A204.1 (cell line): ENCODE results near the gene GSE1.

Experiments
- FAIRE-seq: peaks from 2 replicates; lab custom pipeline; 2012; peaks lifted over from hg19 to GRCh38; lab: Jason Lieb, UNC

GSE1 gene

DNA sequence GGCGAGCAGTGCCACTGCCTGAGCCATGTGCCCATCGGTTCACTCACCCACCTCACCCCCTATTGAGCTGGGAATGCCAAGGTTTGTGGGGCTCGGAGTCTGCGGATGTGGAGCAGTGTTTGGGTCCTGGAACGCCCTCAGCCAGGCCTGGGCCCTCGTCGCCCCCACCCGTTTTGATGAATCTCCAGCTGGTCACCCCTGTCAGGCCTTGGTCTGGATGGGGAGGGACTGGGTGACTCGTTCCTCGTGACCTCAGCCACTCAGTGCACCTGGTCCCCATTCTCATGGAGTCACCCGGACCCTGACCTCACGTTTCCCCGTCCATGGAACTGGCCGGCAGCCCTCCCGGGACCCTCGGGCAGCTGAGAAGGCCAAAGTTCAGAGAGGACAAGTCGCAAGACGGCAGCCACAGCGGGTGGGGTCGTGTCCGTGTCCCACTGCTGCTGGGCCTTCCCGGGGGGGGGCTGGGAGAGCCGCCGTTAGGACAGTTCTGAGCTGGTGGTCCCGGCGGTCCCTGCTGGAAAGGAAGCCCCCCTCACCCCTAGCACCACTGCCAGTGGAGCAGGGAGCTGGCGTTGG, 23.2 kb downstream of the GSE1 start:
- FAIRE-seq, result no peak

DNA sequence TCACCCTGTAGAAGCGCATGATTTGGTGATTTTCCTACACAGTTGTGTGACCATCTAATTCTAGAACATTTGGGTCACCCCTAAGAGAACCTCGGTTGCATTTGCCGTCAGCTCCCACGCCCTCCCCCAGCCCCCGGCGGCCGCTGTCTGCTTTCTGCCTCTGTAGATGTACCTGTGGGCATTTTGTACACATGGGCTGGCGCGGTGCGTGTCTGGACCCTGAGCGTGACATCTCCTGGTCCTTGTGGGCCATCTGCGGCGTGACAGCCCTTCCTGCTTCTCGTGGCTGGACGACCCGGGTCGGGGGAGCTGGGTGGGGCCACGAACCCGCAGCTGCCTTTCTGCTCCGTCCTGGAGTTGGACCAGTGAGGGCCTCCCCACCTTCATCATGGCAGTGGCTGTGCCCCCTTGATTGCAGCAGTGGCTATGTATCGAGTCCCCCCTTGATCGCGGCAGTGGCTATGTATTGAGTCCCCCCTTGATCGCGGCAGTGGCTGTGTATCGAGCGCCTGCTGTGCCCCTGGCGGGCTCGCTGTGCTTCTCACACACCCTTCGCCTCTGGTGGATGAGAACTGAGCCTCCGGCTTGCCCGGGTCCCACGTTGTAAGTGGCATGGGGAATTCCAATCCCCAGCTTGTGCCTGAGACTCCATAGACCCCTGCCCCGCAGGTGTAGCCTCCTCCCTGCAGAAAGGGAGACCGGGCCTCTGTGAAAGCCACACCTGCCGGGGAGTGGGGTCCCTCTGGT, 24.1 kb downstream of the GSE1 start:
- no peak for FAIRE-seq

DNA sequence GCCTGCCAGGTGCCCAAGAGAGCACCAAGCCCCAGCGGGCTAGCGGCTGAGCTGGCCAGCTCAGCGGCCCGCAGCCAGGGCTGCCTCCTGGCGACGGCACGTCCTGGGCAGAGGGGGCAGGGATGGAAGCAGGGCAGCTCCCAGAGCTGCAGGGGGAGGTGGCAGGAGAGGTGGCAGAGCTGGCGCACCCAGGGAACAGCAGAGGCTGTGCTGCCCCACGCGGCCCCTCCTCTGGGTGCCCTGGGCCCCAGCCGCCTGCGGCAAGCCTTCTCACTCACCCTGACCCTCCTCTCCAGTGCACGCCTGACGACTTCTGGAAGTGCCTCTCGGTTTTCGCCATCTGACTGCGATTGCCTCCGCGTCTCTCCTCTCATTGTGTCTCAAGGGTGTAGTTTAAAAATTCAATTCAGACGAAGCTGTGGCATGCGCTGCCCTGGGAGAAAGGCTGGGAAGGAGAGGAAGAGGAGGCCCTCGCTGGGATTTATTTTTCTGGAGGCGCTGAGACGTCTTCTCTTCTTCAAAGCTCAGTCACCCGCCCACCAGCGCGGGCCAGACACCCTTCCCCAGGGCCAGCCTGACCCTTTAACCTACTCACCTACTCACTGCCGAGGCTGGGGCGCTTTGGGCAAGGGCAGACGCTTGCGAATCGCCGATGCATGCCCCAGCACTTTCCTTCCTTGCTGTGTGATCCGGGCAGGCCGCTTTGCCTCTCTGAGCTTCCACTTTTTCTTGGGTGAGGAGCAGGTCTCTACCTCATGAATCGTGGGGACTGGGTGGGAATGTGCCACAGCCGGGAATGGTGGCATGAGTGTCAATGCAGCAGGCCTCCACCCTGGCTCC, 24.9 kb downstream of the GSE1 start:
- FAIRE-seq, result no peak

DNA sequence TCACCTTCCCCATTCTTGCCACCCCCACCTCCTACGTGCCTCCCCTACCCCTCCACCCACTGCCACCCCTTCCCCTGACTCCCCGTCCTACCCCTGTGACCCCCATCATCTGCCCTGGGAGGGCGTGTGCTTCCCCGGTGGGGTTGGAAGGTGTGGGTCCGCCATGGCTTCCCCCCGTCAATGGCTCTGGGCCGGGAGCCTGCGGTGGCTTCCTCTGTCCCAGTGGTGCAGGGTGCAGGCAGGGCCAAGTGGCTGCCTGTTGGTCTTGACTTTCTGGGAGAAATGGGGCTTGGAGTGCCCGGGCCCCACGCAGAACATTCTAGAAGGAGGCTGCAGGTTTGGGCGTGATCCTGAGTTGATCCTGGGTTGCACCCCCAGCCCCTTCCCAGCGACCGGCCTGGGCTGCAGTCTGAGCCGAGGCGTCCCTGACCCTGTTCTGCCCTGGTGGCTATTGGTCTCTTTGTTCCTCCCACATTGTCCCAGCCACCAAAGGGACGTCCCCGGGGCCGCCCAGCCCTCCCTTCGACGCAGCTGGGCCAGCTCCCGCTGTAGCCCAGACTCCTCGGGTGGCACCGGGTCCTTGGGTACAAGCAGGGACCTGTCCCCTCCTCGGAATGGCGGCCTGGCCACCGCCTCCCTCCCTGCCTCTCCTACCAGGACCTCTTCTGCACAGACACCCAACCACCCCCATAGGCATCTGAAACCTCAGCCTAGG, 25.7 kb downstream of the GSE1 start:
- FAIRE-seq, result no peak

DNA sequence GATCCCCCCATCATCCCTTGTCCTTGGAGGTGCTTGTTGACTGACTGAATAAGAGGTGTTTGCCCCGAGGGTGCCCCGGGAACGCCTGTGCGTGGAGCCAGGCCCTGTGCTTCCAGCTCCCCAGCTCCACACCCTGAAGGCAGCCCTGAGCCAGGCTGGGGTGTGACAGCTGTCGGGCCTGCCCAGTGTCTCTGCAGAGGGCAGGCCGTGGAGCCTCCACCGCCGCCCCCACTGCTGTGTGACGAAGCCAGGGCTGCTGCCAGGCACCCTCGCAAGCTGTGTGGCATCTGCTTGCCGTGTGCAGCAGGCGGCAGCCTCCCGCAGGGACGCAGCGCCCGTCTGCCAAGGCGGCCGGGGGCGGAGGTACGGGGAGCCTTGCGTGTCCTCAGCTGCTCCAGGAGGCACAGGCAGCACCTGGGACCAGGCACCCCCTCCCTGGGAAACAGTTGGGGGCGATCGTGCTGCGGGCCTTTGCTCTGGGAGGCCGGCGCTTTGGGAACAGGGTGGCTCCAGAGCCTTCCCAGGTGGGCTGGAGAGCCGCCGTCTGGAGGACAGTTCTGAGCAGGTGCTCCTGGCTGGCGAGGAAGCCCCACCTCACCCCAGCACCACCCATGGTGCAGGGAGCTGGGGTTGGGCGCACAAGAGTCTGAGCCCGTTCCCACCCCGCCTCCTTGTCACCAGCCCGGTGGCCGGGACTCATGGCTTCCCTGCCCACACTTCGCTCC, 26.6 kb downstream of the GSE1 start:
- FAIRE-seq, result no peak

DNA sequence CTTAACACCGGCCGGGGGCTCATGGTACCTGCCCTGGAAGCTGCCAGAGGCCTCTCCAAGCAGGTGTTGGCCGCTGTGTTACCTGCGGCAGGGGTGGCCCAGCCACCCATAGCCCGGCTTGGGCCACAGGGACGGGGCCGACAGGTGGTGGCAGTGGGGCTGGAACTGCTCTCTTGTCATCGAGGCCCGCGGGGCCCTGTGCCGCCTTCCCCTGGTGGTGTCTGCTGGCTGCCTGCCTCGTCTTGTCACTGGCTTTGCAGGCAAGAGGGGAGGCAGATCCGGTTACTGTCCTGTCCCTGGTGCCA, 27.1 kb downstream of the GSE1 start:
- no peak for FAIRE-seq

DNA sequence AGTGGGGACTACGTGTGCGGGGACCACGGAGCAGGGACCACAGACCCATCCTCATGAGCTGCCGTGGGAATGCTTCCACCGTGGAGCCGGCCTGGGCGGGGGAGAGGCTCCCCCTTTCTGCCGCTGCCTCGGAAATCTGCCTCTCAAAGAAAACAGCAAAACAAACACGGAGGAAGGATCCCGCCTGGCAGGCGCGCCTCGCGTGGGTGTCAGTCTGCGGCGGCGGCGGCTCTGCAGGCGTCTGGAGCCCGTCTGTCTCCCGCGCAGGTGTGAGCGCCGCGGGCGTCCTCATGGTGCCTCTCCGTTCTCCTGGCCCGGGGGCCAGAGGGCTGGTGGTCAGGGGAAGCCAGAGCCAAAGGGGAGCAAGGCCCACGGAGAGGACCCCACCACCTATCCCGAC, 27.5 kb downstream of the GSE1 start:
- FAIRE-seq, result no peak

DNA sequence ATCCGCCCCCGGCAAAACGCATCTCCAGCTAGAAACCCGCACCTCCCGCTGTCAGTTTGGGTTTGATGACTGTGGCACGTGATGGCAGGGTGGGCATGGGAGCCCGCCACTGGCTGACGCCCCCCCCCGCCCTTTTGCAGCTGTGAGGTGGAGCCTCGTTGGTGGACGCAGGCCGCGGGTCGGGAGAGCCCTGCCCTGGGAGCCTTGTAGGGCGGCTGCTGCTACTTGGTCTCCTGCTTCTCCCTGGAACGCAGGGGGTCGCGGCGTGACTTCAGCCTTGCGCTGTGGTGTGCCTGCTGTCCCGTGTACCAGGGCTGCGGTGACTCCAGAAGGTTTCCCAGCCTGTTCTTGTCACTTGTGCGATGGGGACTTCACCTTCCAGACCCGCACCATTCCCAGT, 28.2 kb downstream of the GSE1 start:
- no peak for FAIRE-seq

DNA sequence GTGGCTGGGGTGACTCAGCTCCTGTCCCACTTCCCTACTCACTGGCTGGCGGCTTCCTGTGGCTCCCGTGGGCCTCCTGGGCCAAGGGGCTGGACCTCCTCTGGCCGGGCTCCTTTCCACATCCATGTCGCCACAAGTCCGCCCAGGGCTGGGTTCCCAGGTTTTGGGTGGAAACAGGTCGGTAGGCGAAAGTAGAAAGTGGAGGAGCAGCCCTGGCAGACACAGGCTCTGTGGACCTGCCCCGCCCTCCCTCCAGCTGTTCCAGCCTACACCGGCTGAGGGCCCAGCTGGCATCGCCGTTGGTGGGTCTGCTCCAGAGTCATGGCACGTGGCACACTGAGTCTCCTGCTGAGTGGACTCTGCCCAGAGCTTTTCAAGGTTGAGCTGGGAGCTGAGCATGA, 28.7 kb downstream of the GSE1 start:
- no peak for FAIRE-seq

DNA sequence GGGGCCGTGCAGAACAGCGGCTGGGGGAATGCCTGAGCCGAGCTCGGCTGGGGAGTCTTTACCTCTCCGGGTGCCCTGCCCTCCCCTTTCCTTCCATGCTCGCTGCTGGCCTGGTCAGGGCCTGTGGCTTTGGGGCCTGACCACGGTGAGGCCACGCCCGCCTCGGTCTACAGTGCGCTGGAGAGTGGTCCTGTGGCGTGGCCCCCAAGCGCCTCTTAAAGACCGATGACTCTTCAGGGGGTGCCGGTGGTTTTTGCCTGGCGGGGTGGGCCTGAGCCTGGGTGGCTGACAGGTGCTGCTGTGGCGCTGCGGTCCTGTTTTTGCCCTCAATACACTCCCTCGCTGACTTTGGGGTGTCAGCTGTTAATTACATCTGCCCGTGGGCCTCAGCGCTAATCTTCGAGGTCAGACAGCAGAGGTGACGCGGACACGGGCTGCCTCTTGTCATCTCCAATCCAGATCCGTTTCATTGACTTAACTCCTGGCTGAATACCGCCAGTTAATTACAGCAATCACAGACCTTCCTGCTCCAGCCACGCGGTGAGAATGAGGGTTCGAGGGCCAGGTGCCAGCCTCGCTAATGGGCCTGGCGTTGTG, 29.7 kb downstream of the GSE1 start:
- no peak for FAIRE-seq

DNA sequence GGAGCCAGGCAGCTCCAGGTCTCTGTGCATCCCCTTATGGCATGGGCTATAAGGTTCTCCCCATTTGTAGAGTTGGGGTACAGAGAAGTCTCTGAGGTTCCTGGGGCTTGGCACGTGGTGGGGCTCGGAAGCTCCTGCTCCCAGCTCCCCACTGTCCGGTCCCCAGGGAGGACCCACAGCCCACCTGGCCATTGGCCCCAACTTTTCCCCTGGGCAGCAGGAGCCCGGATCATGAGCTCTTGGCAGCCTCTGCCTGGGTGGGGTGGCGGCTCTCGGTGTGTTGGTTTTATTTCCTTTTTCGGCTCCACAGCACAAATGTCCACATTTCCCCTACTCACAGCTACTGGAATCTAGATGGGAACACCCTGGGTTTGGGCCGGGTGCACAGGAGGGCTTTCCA, 30.5 kb downstream of the GSE1 start:
- FAIRE-seq, result no peak

DNA sequence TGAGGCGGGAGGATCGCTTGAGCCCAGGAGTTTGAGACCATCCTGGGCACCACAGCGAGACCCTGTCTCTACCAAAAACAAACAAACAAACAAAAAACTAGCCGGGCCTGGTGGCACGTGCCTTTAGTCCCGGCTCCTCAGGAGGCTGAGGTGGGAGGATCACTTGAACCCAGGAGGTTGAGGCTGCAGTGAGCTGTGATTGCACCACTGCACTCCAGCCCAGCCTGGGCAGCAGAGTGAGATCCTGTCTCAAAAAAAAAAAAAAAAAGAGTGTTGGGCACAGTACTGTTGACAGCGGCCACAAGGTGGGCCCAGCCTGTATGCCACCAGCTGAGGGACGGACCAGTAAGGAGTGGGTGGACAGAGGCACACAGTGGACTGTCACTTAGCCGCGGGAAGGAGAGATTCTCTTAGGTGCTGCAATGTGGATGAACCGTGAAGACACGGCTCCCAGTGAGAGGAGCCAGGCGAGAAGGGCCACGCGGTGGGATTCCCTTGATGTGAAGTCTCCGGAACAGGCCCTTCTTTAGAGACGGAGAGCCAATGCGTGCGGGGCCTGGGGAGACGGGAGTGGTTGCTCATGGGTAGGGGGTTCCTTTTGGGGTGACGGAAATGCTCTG, 31.1 kb downstream of the GSE1 start:
- no peak for FAIRE-seq

DNA sequence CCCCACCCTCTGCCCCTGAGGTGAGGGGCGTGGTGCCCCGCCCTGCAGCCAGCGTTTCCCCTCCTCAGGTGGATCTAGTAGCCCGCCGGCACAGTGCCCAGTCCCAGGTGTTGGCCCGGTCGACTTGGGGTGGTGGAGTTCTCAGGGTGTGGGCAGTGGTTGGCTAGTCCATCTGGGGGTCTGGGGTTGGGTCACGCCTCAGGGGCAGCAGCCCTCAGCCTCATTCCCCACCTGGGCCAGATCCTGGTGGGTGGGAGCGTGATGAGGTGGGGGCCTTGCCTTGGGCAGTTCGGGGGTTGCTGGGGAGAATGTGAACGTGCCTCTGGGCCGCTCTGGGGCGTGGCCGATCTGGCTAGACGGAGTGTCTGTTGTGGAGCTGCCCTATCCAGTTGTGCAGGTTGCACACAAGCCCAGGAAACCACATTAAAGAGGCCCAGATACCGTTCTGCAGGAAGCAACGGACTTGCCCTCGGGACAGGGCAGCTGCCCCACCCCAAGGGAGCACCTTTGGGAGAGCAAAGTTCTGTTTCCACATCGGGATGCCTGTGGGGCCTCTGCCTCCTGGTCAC, 32.0 kb downstream of the GSE1 start:
- FAIRE-seq, result no peak

DNA sequence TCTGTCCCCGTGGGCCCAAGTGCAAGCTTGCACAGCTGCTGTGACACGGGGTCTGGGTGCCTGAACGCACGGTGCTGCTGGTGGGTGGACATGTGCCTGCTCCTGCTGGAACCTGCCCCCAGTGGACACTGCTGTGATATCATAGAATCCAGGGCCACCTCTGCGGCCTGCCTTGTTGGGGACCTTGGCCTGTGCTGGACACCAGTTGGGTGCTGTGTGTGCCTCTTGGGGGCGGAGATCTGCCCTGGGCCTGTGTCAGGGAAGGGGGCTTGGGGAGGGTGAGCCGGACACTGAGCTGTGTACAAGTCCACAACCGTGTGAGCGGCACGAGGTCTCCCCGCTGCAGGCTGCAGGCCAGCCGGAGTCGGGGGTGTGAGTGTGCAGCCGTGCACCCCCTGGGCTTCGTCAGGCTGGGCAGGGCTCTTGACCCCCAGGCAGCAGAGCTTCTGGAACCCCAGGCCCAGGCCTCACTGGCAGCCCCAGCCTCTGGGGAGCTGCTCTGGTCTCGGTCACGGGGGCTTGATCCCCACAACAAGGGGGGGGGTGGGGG, 33.3 kb downstream of the GSE1 start:
- FAIRE-seq, result no peak

DNA sequence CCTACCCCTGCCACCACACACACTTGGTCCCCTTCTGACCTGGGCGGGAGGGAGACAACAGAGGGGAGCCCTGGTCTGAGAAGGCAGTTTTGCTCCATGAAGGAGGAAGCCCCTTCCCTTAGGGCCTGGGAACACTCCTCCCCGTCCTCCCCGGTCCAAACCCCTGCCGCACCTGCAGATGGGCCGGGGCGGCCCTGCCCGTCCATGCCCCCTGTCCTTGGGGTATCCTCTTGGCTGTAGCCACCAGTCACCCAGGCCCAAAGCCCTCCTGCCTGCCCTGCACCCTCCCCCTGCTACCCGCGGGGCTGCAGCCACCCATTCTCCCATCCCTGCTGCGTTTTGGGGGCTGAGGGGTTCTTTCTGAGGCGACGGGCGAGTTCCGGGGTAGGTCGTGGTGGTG, 33.9 kb downstream of the GSE1 start:
- FAIRE-seq, result no peak

DNA sequence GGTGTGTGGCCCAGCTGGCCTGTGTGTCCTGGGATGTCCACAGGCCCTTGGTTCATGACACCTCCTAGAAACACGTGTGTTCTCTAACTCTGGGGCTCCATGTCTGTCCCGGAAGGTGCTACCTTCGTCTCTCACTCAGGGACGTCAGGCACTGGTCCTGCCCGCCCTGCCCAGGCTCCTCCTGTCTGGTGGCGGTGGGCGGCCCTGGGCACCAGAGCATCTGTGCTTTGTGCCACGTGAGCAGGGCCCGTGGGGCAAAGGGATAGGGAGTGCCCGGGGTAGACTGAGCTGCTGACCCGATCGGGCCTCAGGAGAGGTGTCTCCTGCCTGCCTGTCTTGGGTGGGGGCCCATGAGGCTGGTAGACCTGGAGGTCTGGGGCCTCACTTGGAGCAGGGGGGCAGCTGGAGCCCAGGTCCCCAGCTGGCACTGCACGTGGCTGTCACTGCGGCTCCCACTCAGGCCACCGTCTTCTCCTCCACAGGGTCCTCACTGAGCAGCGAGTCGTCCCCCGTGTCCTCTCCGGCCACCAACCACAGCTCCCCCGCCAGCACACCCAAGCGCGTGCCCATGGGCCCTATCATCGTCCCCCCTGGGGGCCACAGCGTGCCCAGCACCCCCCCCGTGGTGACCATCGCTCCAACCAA, 35.1 kb downstream of the GSE1 start:
- no peak for FAIRE-seq

DNA sequence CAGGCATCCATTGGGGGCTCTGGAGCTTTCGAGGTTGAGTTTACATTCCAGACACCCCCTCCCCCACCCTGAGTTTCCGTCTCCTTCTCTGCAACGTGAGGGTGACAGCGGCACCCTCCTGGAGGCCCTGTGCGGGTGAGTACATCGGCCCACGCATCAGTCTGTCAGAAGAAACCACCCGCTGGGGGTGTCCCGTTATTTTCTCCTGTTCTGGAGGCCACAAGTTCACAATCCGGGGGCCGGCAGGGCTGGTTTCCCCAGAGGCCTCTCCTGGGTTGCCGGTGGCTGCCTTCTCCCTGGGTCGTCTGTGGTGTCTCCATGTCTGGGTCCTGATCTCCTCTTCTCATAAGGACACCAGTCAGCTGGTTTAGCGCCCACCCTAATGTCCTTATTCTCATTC, 35.7 kb downstream of the GSE1 start:
- no peak for FAIRE-seq

DNA sequence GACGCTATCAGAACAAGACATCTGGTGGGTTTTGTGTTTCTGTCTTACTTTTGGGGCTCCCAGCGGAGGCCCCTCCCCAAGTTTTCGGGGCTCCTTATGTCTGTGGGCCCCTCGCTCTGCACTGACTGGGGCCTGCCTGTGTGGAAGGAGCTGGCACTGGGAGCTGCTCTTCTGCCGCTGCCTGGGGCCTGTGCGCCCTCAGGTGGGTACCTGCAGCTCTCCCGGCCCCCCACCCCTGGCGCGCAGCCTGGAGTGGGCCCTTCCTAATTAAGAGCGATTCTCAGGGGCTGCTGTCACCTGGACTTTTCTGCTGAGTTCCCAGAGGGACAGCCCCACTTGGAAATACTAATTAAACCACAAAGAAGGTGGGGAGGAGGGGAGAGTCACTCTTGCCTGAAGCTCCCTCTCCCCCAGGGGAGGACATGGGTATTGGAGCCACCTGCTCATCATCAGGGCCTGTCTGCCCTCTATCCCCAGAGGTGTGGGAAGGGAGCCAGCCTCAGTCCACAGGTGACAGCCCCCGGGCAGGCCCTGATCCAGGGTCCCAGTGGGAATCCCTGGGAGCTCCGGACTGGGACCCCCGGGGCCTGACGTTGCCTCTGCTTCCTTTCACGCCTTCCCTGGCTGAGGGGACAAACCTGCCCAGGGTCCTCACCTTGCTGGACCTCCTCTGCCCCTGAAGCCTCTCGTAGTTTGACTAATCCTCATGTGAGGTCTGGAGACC, 36.5 kb downstream of the GSE1 start:
- FAIRE-seq, result no peak

DNA sequence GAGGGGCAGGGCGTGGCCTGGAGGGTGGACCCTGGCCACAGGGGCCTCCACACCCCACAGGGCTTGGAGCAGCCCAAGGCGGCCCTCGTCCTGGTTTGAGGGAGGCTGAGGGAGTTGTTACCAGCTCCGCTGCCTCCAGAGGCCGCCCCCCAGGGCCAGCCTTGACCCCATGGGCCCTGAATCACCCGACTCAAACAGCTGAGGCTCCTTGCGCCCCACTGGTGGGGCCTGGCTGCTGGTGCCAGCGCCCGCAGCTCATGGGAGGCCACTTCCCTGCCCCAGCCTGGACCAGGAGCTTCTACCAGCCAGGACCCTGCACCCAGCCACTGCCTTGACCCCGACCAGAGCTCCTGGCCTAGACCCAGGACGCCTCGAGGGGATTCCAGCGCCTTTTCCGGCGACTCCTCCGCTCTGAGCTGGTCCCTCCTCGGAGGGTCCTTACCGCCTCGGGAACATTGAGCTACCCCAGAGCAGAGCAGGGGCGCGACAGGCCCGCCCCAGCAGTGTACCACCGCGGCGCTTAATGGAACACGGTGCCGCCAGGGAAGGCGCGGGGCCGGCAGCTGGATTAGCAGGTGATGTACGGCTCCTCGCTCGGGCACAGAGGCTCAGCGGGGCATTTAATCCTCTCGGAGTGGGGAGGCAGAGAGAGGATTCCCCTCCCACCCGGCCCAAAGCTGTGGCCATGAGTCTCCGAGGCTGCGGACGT, 37.2 kb downstream of the GSE1 start:
- no peak for FAIRE-seq
